Adipocyte (in vitro differentiated cells): ENCODE measurements around the gene MRGPRX1.

ENCODE experiments used
- DNase-seq: peaks from one replicate; pipeline ENCODE4 v3.0.0-alpha.2; 2015; ENCODE audit warnings: low read depth
- H3K27me3 ChIP-seq: replicated peaks from 2 replicates; pipeline ENCODE4 v1.7.0; 2013; ENCODE audit warnings: mild to moderate bottlenecking, low read length, moderate library complexity; ENCODE audit not compliant: control insufficient read depth, insufficient read depth
- H3K36me3 ChIP-seq: 2 replicates; pipeline ENCODE4 v1.7.0; 2013; ENCODE audit warnings: low read length, mild to moderate bottlenecking, moderate library complexity; ENCODE audit not compliant: control insufficient read depth, insufficient read depth, severe bottlenecking
- H3K4me1 ChIP-seq: 2 replicates; pipeline ENCODE4 v1.7.0; 2013; ENCODE audit warnings: mild to moderate bottlenecking, low read length, moderate library complexity; ENCODE audit not compliant: control insufficient read depth, insufficient read depth
- H3K4me3 ChIP-seq: 2 replicates; pipeline ENCODE4 v1.7.0; 2013; ENCODE audit warnings: mild to moderate bottlenecking, low read length, moderate library complexity
- H3K9ac ChIP-seq: 2 replicates; pipeline ENCODE4 v1.7.0; 2013; ENCODE audit warnings: mild to moderate bottlenecking, low read length, moderate library complexity
- H3K9me3 ChIP-seq: 2 replicates; pipeline ENCODE4 v1.7.0; 2013; ENCODE audit warnings: mild to moderate bottlenecking, low read length, moderate library complexity; ENCODE audit not compliant: control insufficient read depth

Gene MRGPRX1

DNA sequence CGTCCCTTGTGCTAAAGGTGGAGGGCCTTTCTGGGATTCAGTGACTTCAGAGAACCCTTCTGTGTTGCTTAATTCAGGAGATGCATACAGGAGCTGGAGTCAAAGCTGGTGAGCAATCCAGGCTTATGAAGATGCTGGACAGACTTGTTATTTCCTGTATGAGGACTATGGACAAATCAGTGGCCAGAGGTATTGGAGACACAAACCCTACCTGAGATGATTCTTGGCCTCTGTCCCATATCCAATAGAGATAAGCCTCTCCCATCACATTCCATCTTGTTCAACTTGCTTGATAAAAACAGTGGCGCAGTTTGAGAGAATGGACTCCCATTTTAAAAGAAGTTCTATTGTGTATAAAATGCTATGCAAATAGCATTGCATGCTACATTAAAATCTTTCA lies at the start of gene MRGPRX1:
TSS of gene MRGPRX1 (minus strand) at position 101 of the 400 bp plus-strand sequence. CDS start 4,630 bp downstream, outside the sequence.
- Histone ChIP-seq H3K4me3 (no peak within 1 kb of the TSS), H3K4me1 (no peaks in the 10 kb centered on the region), H3K9me3 (no peaks in the 10 kb centered on the region), H3K27me3 (peaks cover 30% of the 10 kb centered on the region), H3K9ac (no peak within 1 kb of the TSS), H3K36me3 (no peaks in the 10 kb centered on the region)
- DNase-seq: no peak

- Histone ChIP-seq H3K27me3 (peaks cover 15% of the 10 kb centered on the region), H3K4me1 (no peaks in the 10 kb centered on the region), H3K9me3 (no peaks in the 10 kb centered on the region), H3K4me3 (no peak overlapping the region), H3K36me3 (no peaks in the 10 kb centered on the region), H3K9ac (no peak overlapping the region)
- no peak for DNase-seq
Measured at GRCh38 chr11:18987454-18988231, 48.4 kb upstream of the MRGPRX1 start.

GRCh38 chr11:18986744-18987143 lies 47.5 kb upstream of the MRGPRX1 start:
- no peaks in the 10 kb centered on the region for H3K4me1 ChIP-seq
- peaks cover 15% of the 10 kb centered on the region for H3K27me3 ChIP-seq
- DNase-seq: no peak
- no peak overlapping the region for H3K9ac ChIP-seq
- H3K36me3 ChIP-seq: no peaks in the 10 kb centered on the region
- H3K9me3 ChIP-seq: no peaks in the 10 kb centered on the region
- H3K4me3 ChIP-seq: no peak overlapping the region

DNA sequence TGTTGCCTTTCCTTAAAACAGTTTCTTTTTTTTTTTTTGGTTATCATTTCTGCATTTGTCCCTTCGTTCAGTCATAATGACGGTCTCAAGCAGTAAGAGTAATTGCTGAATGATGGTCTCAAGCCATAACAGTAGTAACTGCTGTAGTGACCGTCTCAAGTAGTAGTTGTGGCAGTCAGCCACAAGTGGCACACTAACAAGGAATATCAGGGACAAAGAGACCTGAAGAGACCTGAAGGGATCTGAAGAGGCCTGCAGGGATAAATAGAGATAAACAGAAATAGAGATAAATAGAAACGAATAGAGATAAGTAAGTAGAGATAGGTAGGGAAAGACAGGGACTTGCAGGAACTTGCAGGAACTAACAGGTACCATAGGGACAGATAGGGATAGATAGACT lies 42.7 kb upstream of the MRGPRX1 start:
- Histone ChIP-seq H3K27me3 (peaks cover 15% of the 10 kb centered on the region), H3K9ac (no peak overlapping the region), H3K9me3 (peaks cover 12% of the 10 kb centered on the region), H3K4me1 (no peaks in the 10 kb centered on the region), H3K36me3 (no peaks in the 10 kb centered on the region), H3K4me3 (no peak overlapping the region)
- no peak for DNase-seq

- peaks cover 29% of the 10 kb centered on the region for H3K27me3 ChIP-seq
Measured at GRCh38 chr11:18974192-18974591, 35.0 kb upstream of the MRGPRX1 start.

DNA sequence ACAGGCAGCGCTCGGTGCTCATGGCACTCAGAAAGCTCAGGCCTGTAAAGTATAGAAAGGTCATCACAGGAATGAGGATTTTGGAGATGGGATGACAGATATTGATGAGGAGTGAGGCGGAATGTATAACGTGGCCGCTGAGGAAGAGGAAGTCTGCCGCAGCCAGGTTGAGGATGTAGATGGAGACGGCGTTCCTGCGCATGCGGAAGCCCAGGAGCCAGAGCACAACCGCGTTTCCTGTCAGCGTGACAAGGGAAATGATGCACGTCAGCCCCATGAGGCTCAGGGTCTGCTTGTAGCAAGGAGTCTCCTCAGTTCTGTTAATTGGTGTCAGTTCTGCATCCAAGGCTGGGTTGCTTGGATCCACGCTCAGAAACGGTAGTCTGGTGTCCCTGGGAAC lies 33.1 kb upstream of the MRGPRX1 start:
- peaks cover 31% of the 10 kb centered on the region for H3K27me3 ChIP-seq
- H3K36me3 ChIP-seq: no peaks in the 10 kb centered on the region
- H3K9ac ChIP-seq: no peak overlapping the region
- no peaks in the 10 kb centered on the region for H3K4me1 ChIP-seq
- H3K9me3 ChIP-seq: no peaks in the 10 kb centered on the region
- DNase-seq: no peak
- no peak overlapping the region for H3K4me3 ChIP-seq

More at GRCh38 chr11:18974192-18974591, 35.0 kb upstream of the MRGPRX1 start:
- Histone ChIP-seq H3K4me1 (no peaks in the 10 kb centered on the region), H3K9me3 (peaks cover 8% of the 10 kb centered on the region), H3K36me3 (no peaks in the 10 kb centered on the region), H3K4me3 (no peak overlapping the region), H3K9ac (no peak overlapping the region)
- DNase-seq: no peak

DNA sequence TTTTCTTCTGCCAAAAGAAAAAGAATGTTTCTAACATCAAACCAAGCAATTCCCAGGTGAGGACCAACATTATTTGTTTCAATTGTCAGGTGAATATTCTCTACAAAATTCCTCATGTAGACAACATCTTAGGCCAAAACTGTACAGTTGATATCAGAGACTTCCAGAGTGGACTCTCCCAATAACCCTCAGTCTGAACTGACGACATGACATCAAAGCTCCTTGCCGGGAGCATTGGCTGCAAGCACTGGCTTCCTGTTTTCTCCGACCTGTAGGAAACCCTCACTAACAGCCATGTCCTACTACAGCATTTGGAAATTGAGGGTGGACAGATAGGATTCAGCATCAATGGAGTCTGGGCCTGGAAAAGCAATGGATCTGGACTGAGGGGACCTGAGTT lies 30.5 kb upstream of the MRGPRX1 start:
- no peak overlapping the region for H3K4me3 ChIP-seq
- H3K4me1 ChIP-seq: no peaks in the 10 kb centered on the region
- peaks cover 28% of the 10 kb centered on the region for H3K27me3 ChIP-seq
- H3K9me3 ChIP-seq: no peaks in the 10 kb centered on the region
- no peaks in the 10 kb centered on the region for H3K36me3 ChIP-seq
- no peak overlapping the region for H3K9ac ChIP-seq
- DNase-seq: no peak

GRCh38 chr11:18958221-18958910 lies 19.2 kb upstream of the MRGPRX1 start:
- H3K9me3 ChIP-seq: no peaks in the 10 kb centered on the region
- H3K27me3 ChIP-seq: peaks cover 13% of the 10 kb centered on the region
- no peaks in the 10 kb centered on the region for H3K36me3 ChIP-seq
- H3K4me1 ChIP-seq: no peaks in the 10 kb centered on the region
- H3K9ac ChIP-seq: no peak overlapping the region
- no peak for DNase-seq
- H3K4me3 ChIP-seq: no peak overlapping the region

DNA sequence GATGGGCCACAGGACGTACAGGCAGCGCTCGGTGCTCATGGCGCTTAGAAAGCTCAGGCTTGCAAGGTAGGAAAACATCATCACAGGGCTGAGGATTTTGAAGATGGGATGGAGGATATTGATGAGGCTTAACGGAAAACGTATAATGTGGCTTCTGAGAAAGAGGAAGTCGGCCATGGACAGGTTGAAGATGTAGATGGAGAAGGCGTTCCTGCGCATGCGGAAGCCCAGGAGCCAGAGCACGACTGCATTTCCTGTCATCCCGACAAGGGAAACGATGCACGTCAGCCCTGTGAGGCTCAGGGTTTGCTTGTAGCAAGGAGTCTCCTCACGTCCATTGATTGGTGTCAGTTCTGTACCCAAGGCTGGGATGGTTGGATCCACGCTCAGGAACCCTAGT lies 17.4 kb upstream of the MRGPRX1 start:
- Histone ChIP-seq H3K4me1 (no peaks in the 10 kb centered on the region), H3K9me3 (no peaks in the 10 kb centered on the region), H3K4me3 (no peak overlapping the region), H3K9ac (no peak overlapping the region), H3K36me3 (no peaks in the 10 kb centered on the region), H3K27me3 (peaks cover 24% of the 10 kb centered on the region)
- DNase-seq: no peak

DNA sequence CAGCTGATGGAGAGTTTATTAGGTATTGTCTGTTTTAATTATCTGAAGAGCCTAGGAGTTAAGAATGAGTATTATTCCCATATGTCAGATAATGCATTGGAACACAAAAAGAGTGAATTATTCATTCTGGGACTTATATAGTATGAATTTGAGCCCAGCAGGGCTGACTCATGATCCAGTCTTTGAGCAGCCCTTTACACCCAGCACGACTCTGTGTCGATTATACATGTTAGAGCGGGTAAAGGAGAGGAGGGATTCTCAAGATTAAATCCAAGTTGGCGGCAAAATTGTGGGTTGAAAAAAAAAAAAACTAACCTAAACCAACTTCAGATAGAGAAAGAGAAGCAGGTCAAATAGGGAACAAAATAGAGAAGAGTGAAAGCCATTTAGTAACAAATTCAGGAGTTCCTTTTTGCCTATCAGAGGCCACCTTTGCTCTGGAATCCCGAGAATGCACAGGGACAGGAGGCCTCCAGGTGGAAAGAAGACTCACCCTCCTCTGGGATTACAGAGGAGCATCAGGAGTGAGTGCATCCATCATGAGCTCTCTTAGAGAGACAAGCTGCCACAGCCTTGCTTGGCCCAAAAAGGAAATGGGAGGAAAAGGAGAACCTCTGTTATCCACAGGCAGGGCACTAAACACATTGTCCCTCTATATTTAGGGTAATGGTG lies 3.1 kb downstream of the MRGPRX1 start:
- no peak overlapping the region for H3K9ac ChIP-seq
- H3K4me1 ChIP-seq: no peaks in the 10 kb centered on the region
- H3K4me3 ChIP-seq: no peak overlapping the region
- no peaks in the 10 kb centered on the region for H3K9me3 ChIP-seq
- H3K36me3 ChIP-seq: no peaks in the 10 kb centered on the region
- no peak for DNase-seq
- H3K27me3 ChIP-seq: peaks cover 40% of the 10 kb centered on the region

DNA sequence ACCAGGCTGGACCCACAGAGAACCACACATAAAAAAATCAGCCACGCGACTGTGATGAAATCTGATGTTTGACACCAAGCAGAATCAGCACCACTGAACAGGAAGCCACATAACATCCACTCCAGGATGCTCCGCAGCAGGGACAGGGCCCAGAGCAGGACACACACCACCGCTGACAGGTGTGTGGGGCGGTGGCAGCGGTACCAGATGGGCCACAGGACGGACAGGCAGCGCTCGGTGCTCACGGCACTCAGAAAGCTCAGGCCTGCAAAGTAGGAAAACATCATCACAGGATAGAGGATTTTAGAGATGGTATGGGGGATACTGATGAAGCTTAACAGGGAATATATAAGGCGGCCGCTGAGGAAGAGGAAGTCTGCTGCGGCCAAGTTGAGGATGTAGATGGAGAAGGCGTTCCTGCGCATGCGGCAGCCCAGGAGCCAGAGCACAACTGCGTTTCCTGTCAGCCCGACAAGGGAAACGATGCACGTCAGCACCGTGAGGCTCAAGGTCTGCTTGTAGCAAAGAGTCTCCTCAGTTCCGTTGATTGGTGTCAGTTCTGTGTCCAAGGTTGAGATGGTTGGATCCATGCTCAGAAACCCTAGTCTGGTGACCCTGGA lies 4.9 kb downstream of the MRGPRX1 start:
- Histone ChIP-seq H3K27me3 (peaks cover 34% of the 10 kb centered on the region), H3K9ac (no peak overlapping the region), H3K4me1 (no peaks in the 10 kb centered on the region), H3K36me3 (no peaks in the 10 kb centered on the region), H3K9me3 (no peaks in the 10 kb centered on the region), H3K4me3 (no peak overlapping the region)
- no peak for DNase-seq
